ENCODE data around the gene FAM53B. TPM values are rescaled to one million over a fixed set of nuclear protein-coding genes. Genes with fewer than 3 reads are reported as not detected.
A peak's percentile ranks its signal among the peaks of the same experiment; 100 is the strongest.

Gene FAM53B
- total and polyA plus RNA-seq, 7 experiments from 2014 or later: 3.9 to 51.5 (median 27.7) TPM

GRCh38 chr10:124629842-124630241 is 114.3 kb downstream of the FAM53B start:
- ChIA-PET POLR2A (interaction anchor here (0.7 kb wide), 1 partner anchor 44 kb away, joined by 3 read pairs; no protein-coding TSS in a partner anchor), CTCF (interaction anchor here (5.1 kb wide), 1 partner anchor 112 kb away, joined by 44 read pairs; no protein-coding TSS in a partner anchor)
- Histone ChIP-seq H3K27ac (ENCODE audit: low read depth, low read length) (no peak overlapping the region), H3K36me3 (ENCODE audit: control insufficient read depth in 2 of 3, insufficient read depth in 3 of 3, low read length in 3 of 3) (no peaks in the 10 kb centered on the region), H3K4me3 (ENCODE audit: low read length) (no peak overlapping the region), H3K9me3 (ENCODE audit: control insufficient read depth in 2 of 3, low read length in 3 of 3) (peaks cover 0 to 8% (median 0%) of the 10 kb centered on the region in 3 experiments), H3K4me1 (ENCODE audit: control insufficient read depth in 2 of 2, insufficient read depth in 2 of 2, low read length in 2 of 2) (peaks cover 34 to 50% of the 10 kb centered on the region in 2 donors), H3K27me3 (ENCODE audit: control insufficient read depth in 2 of 2, insufficient read depth in 2 of 2, low read length in 2 of 2) (no peaks in the 10 kb centered on the region)
- ATAC-seq (no peak), DNase-seq (no peak)
- Mint-ChIP-seq H3K36me3 (peaks cover 0 to 16% (median 13%) of the 10 kb centered on the region in 5 donors), H3K4me1 (peaks cover 25 to 78% (median 62%) of the 10 kb centered on the region in 7 donors), H3K9me3 (peaks cover 0 to 11% (median 3%) of the 10 kb centered on the region in 11 donors), H3K27me3 (peaks cover 0 to 8% (median 0%) of the 10 kb centered on the region in 5 donors), H3K4me3 (no peak overlapping the region), H3K27ac (peak overlapping the region in 3 of 9 donors; percentile 71 to 89 (median 72))
- intact Hi-C loops (cut with micrococcal nuclease): no loop called here

- no peak overlapping the region for H3K4me3 ChIP-seq (ENCODE audit: low read length)
- no peak for ATAC-seq
- Mint-ChIP-seq H3K27me3 (peaks cover 0 to 8% (median 0%) of the 10 kb centered on the region in 5 donors), H3K4me1 (peaks cover 25 to 79% (median 60%) of the 10 kb centered on the region in 7 donors), H3K36me3 (peaks cover 0 to 12% (median 10%) of the 10 kb centered on the region in 5 donors), H3K27ac (peak overlapping the region in 7 of 9 donors; percentile 34 to 89 (median 71)), H3K4me3 (peak overlapping the region in 2 of 10 donors; percentile 39 to 44), H3K9me3 (peaks cover 0 to 11% (median 3%) of the 10 kb centered on the region in 11 donors)
- peaks cover 0 to 8% (median 0%) of the 10 kb centered on the region in 3 experiments for H3K9me3 ChIP-seq (ENCODE audit: control insufficient read depth in 2 of 3, low read length in 3 of 3)
- intact Hi-C loops (cut with micrococcal nuclease): no loop called here
- ChIA-PET CTCF (interaction anchor here (0.6 to 5.1 kb wide), 2 partner anchors 10 to 112 kb away, joined by 3 to 44 read pairs; no protein-coding TSS in a partner anchor), POLR2A (interaction anchor here (0.7 kb wide), 2 partner anchors 45 to 112 kb away, joined by 3 read pairs; no protein-coding TSS in a partner anchor)
- DNase-seq: no peak
- peaks cover 34 to 47% of the 10 kb centered on the region in 2 donors for H3K4me1 ChIP-seq (ENCODE audit: control insufficient read depth in 2 of 2, insufficient read depth in 2 of 2, low read length in 2 of 2)
- H3K27ac ChIP-seq (ENCODE audit: low read depth, low read length): no peak overlapping the region
- H3K27me3 ChIP-seq (ENCODE audit: control insufficient read depth in 2 of 2, insufficient read depth in 2 of 2, low read length in 2 of 2): no peaks in the 10 kb centered on the region
- no peaks in the 10 kb centered on the region for H3K36me3 ChIP-seq (ENCODE audit: control insufficient read depth in 2 of 3, insufficient read depth in 3 of 3, low read length in 3 of 3)
These were observed 114.8 kb downstream of the FAM53B start for GRCh38 chr10:124629415-124629814.

- H3K36me3 ChIP-seq (ENCODE audit: control insufficient read depth in 2 of 3, insufficient read depth in 3 of 3, low read length in 3 of 3): no peaks in the 10 kb centered on the region
- no peak overlapping the region for H3K27ac ChIP-seq (ENCODE audit: low read depth, low read length)
- intact Hi-C loops (cut with micrococcal nuclease): no loop called here
- ChIA-PET CTCF (interaction anchor here (0.6 to 5.1 kb wide), 5 partner anchors 11 to 113 kb away, joined by 3 to 44 read pairs (median 3); no protein-coding TSS in a partner anchor), POLR2A (interaction anchor here (0.6 to 3.0 kb wide), 4 partner anchors 9 to 91 kb away, joined by 3 to 17 read pairs (median 4); no protein-coding TSS in a partner anchor)
- ATAC-seq (no peak), DNase-seq (no peak)
- H3K4me3 Mint-ChIP-seq: no peak overlapping the region
- peaks cover 34 to 47% of the 10 kb centered on the region in 2 donors for H3K4me1 ChIP-seq (ENCODE audit: control insufficient read depth in 2 of 2, insufficient read depth in 2 of 2, low read length in 2 of 2)
- H3K9me3 ChIP-seq (ENCODE audit: control insufficient read depth in 2 of 3, low read length in 3 of 3): peaks cover 0 to 2% (median 0%) of the 10 kb centered on the region in 3 experiments
- H3K27ac Mint-ChIP-seq: peak overlapping the region in 4 of 9 donors; percentile 67 to 89 (median 77)
- no peak overlapping the region for H3K4me3 ChIP-seq (ENCODE audit: low read length)
- peaks cover 0 to 4% (median 3%) of the 10 kb centered on the region in 11 donors for H3K9me3 Mint-ChIP-seq
- peaks cover 25 to 76% (median 61%) of the 10 kb centered on the region in 7 donors for H3K4me1 Mint-ChIP-seq
- H3K27me3 Mint-ChIP-seq: peaks cover 0 to 4% (median 0%) of the 10 kb centered on the region in 5 donors
- no peaks in the 10 kb centered on the region for H3K27me3 ChIP-seq (ENCODE audit: control insufficient read depth in 2 of 2, insufficient read depth in 2 of 2, low read length in 2 of 2)
- H3K36me3 Mint-ChIP-seq: peaks cover 0 to 12% (median 4%) of the 10 kb centered on the region in 5 donors
These were observed 115.5 kb downstream of the FAM53B start for GRCh38 chr10:124628676-124629021.

- peaks cover 25 to 70% (median 55%) of the 10 kb centered on the region in 7 donors for H3K4me1 Mint-ChIP-seq
- no peak for ATAC-seq
- H3K27me3 Mint-ChIP-seq: no peaks in the 10 kb centered on the region
- H3K27ac ChIP-seq (ENCODE audit: low read depth, low read length): no peak overlapping the region
- no peaks in the 10 kb centered on the region for H3K9me3 Mint-ChIP-seq
- H3K27ac Mint-ChIP-seq: peak overlapping the region in 8 of 9 donors; percentile 42 to 89 (median 72)
- peak overlapping the region in 7 of 10 donors; percentile 15 to 74 (median 49) for H3K4me3 Mint-ChIP-seq
- peaks cover 0 to 5% (median 0%) of the 10 kb centered on the region in 3 experiments for H3K36me3 ChIP-seq (ENCODE audit: control insufficient read depth in 2 of 3, insufficient read depth in 3 of 3, low read length in 3 of 3)
- intact Hi-C loops (cut with micrococcal nuclease): loop anchor here in 1 of 2 donors (1.0 to 2.0 kb wide), 4 partner anchors 8 to 113 kb away; no protein-coding TSS in a partner anchor
- H3K4me1 ChIP-seq (ENCODE audit: control insufficient read depth in 2 of 2, insufficient read depth in 2 of 2, low read length in 2 of 2): peaks cover 34 to 47% of the 10 kb centered on the region in 2 donors
- H3K9me3 ChIP-seq (ENCODE audit: control insufficient read depth in 2 of 3, low read length in 3 of 3): no peaks in the 10 kb centered on the region
- DNase-seq: no peak
- H3K4me3 ChIP-seq (ENCODE audit: low read length): no peak overlapping the region
- ChIA-PET POLR2A (interaction anchor here (0.6 to 3.0 kb wide), 12 partner anchors 9 to 232 kb away, joined by 3 to 21 read pairs (median 4); no protein-coding TSS in a partner anchor), CTCF (interaction anchor here (0.8 to 5.1 kb wide), 12 partner anchors 10 to 117 kb away, joined by 3 to 44 read pairs (median 4); no protein-coding TSS in a partner anchor)
- H3K36me3 Mint-ChIP-seq: peaks cover 0 to 9% (median 0%) of the 10 kb centered on the region in 5 donors
- H3K27me3 ChIP-seq (ENCODE audit: control insufficient read depth in 2 of 2, insufficient read depth in 2 of 2, low read length in 2 of 2): no peaks in the 10 kb centered on the region
These were observed 116.1 kb downstream of the FAM53B start for GRCh38 chr10:124627866-124628675.

- ATAC-seq (peak; percentile 77), DNase-seq (peak in 6 of 9 donors; percentile 29 to 57 (median 40))
- Mint-ChIP-seq H3K4me3 (peak overlapping the region in 9 of 10 donors; percentile 46 to 71 (median 63)), H3K27ac (peak overlapping the region; percentile 71 to 91 (median 83)), H3K36me3 (peaks cover 0 to 9% (median 0%) of the 10 kb centered on the region in 5 donors), H3K27me3 (no peaks in the 10 kb centered on the region), H3K4me1 (peaks cover 25 to 58% (median 48%) of the 10 kb centered on the region in 7 donors), H3K9me3 (peaks cover 0 to 1% (median 0%) of the 10 kb centered on the region in 11 donors)
- Histone ChIP-seq H3K27me3 (ENCODE audit: control insufficient read depth in 2 of 2, insufficient read depth in 2 of 2, low read length in 2 of 2) (no peaks in the 10 kb centered on the region), H3K27ac (ENCODE audit: low read depth, low read length) (peak overlapping the region; percentile 16), H3K4me1 (ENCODE audit: control insufficient read depth in 2 of 2, insufficient read depth in 2 of 2, low read length in 2 of 2) (peaks cover 34 to 38% of the 10 kb centered on the region in 2 donors), H3K4me3 (ENCODE audit: low read length) (peak overlapping the region; percentile 1), H3K9me3 (ENCODE audit: control insufficient read depth in 2 of 3, low read length in 3 of 3) (no peaks in the 10 kb centered on the region), H3K36me3 (ENCODE audit: control insufficient read depth in 2 of 3, insufficient read depth in 3 of 3, low read length in 3 of 3) (peaks cover 0 to 14% (median 0%) of the 10 kb centered on the region in 3 experiments)
- CTCF ChIA-PET: interaction anchor here (0.8 to 5.1 kb wide), 10 partner anchors 10 to 118 kb away, joined by 3 to 44 read pairs (median 5); no protein-coding TSS in a partner anchor
- intact Hi-C loops (cut with micrococcal nuclease): loop anchor here in 1 of 2 donors (1.0 to 2.0 kb wide), 4 partner anchors 9 to 114 kb away; no protein-coding TSS in a partner anchor
- POLR2A ChIA-PET: interaction anchor here (0.6 to 3.0 kb wide), 11 partner anchors 10 to 119 kb away, joined by 3 to 21 read pairs (median 3); no protein-coding TSS in a partner anchor
These were observed 117.3 kb downstream of the FAM53B start for GRCh38 chr10:124626759-124627380.

Measured in naive thymus-derived CD4-positive, alpha-beta T cell (primary cell).